Gastrocnemius medialis (tissue), 4 donors: ENCODE measurements around the gene PAQR6. TPM values are rescaled to one million over a fixed set of nuclear protein-coding genes. Genes with fewer than 3 reads are reported as not detected.

Source experiments
- ATAC-seq, 2 donors: fragments of 150-250 bp; one replicate each; pipeline ENCODE4 v1.9.1; 2016
- DNase-seq, 2 donors: peaks; one replicate each; pipeline ENCODE4 v3.0.0-alpha.2; 2019
- H3K27ac ChIP-seq, 4 donors: fragments of 200-600 bp; sonication (generic); 1 replicate in 1 of 4; 2 replicates in 3 of 4; pipeline ENCODE4 v1.5.1; 2016 to 2018; ENCODE audit warnings: mild to moderate bottlenecking in 2 of 4, moderate library complexity in 1 of 4
- H3K27me3 ChIP-seq, 3 donors: fragments of 200-600 bp; sonication (generic) in 2 of 3; 1 replicate in 1 of 3; 2 replicates in 2 of 3; pipeline versions ENCODE4 v1.5.1 to v1.6.0; 2016 to 2019; ENCODE audit warnings: mild to moderate bottlenecking in 1 of 3, moderate library complexity in 1 of 3
- H3K36me3 ChIP-seq, 2 donors: fragments of 200-600 bp; sonication (generic) in 1 of 2; one replicate each; pipeline ENCODE4 v1.5.1; 2017 to 2018
- H3K4me1 ChIP-seq, 2 donors: fragments of 200-600 bp; sonication (generic) in 1 of 2; one replicate each; pipeline ENCODE4 v1.5.1; 2016 to 2017; ENCODE audit warnings: mild to moderate bottlenecking in 2 of 2
- H3K4me3 ChIP-seq, 4 donors: fragments of 200-600 bp; sonication (generic) in 3 of 4; 1 replicate in 1 of 4; 2 replicates in 3 of 4; pipeline ENCODE4 v1.5.1; 2016 to 2019; ENCODE audit warnings: mild to moderate bottlenecking in 2 of 4
- H3K9me3 ChIP-seq, 3 donors: fragments of 200-600 bp; sonication (generic) in 2 of 3; 1 replicate in 1 of 3; 2 replicates in 2 of 3; pipeline ENCODE4 v1.5.1; 2016 to 2019
- POLR2A ChIP-seq, 2 donors: fragments of 450-650 bp; IDR thresholded peaks; one replicate each; pipeline ENCODE4 v1.6.1; 2017; ENCODE audit warnings: antibody characterized with exemption in 2 of 2, mild to moderate bottlenecking in 2 of 2, moderate library complexity in 2 of 2
- in situ Hi-C, 4 donors: fragments of 200-750 bp; cut with MboI; loops; one replicate each; pipeline versions ENCODE4 v1.15.0 to v1.8.0; 2017; ENCODE audit warnings: low sequenced_read_pairs in 4 of 4
- intact Hi-C: fragments of 100-400 bp; cut with DNase I; formaldehyde crosslinking; loops from one replicate; pipeline ENCODE4 v1.15.1; 2023; ENCODE audit warnings: low total_unique reads
- total RNA-seq, 4 donors: library from RNA; depleted of rRNA; stranded (reverse); fragments of >200 nt; gene quantifications; one replicate each; pipeline versions ENCODE4 v1.1.0 to v1.2.3, GENCODE V29; 2016
- TF ChIP-seq, protein P1 (sequence below), 5 experiments: fragments of 450-650 bp in 3 of 5; fragments of 200-600 bp in 2 of 5; sonication (generic) in 2 of 5; IDR thresholded peaks in 4 of 5; conservative IDR thresholded peaks in 1 of 5; 1 replicate in 4 of 5; 2 replicates in 1 of 5; pipeline ENCODE4 v1.5.1; 2016 to 2019; ENCODE audit warnings: antibody characterized with exemption in 5 of 5, mild to moderate bottlenecking in 3 of 5, moderate library complexity in 3 of 5

Gene PAQR6
- total RNA-seq, 4 donors from 2014 or later: 0.16 to 0.46 TPM; not detected in 2

DNA sequence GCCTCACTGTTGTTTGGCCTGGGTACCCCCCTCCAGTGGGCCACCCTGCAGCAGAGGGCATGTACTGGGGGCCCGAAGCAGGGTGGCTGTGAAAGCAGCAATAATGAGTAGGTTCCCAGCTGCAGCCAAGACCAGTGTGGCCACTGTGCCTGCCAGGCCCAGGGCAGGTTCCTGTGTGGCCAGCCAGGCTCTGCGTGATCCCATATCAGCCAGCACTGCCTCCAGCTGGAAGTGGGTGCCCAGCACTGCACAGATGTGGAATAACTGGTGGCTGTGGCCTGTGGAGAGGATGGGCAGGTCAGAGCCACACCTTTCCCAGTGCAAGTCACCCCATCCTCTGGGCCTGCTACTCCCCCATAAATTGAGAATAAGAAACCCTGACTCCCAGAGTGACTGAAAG is 3.7 kb downstream of the PAQR6 start:
- no peak overlapping the region for H3K4me3 ChIP-seq
- peaks cover 0 to 21% of the 10 kb centered on the region in 2 donors for H3K36me3 ChIP-seq
- no peak for DNase-seq
- H3K4me1 ChIP-seq: peaks cover 7 to 10% of the 10 kb centered on the region in 2 donors
- H3K27ac ChIP-seq: no peak overlapping the region
- H3K9me3 ChIP-seq: no peaks in the 10 kb centered on the region
- intact Hi-C loops: no loop called here
- ATAC-seq: no peak
- in situ Hi-C loops: no loop called here
- H3K27me3 ChIP-seq: peaks cover 17 to 20% (median 20%) of the 10 kb centered on the region in 3 donors
- no peak for TF ChIP-seq POLR2A (IDR thresholded peaks at IDR 0.05)
- TF ChIP-seq, protein P1, sequence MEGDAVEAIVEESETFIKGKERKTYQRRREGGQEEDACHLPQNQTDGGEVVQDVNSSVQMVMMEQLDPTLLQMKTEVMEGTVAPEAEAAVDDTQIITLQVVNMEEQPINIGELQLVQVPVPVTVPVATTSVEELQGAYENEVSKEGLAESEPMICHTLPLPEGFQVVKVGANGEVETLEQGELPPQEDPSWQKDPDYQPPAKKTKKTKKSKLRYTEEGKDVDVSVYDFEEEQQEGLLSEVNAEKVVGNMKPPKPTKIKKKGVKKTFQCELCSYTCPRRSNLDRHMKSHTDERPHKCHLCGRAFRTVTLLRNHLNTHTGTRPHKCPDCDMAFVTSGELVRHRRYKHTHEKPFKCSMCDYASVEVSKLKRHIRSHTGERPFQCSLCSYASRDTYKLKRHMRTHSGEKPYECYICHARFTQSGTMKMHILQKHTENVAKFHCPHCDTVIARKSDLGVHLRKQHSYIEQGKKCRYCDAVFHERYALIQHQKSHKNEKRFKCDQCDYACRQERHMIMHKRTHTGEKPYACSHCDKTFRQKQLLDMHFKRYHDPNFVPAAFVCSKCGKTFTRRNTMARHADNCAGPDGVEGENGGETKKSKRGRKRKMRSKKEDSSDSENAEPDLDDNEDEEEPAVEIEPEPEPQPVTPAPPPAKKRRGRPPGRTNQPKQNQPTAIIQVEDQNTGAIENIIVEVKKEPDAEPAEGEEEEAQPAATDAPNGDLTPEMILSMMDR (IDR thresholded peaks at IDR 0.05 in 4 of 5, conservative IDR thresholded peaks at IDR 0.05 in 1 of 5): no peak

DNA sequence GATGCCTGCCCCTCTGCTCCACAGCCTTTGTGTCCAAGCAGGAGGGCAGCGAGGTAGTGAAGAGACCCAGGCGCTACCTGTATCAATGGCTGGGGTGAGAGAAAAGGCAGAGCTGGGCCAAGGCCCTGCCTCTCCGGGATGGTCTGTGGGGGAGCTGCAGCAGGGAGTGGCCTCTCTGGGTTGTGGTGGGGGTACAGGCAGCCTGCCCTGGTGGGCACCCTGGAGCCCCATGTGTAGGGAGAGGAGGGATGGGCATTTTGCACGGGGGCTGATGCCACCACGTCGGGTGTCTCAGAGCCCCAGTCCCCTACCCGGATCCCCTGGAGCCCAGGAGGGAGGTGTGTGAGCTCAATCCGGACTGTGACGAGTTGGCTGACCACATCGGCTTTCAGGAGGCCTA is 5.1 kb downstream of the PAQR6 start:
- Histone ChIP-seq H3K27me3 (peaks cover 17 to 20% (median 20%) of the 10 kb centered on the region in 3 donors), H3K27ac (no peak overlapping the region), H3K4me3 (no peak overlapping the region), H3K36me3 (peaks cover 0 to 32% of the 10 kb centered on the region in 2 donors), H3K4me1 (peaks cover 5 to 10% of the 10 kb centered on the region in 2 donors), H3K9me3 (no peaks in the 10 kb centered on the region)
- intact Hi-C loops: no loop called here
- TF ChIP-seq POLR2A (IDR thresholded peaks at IDR 0.05): no peak
- TF ChIP-seq, protein P1 (IDR thresholded peaks at IDR 0.05 in 4 of 5, conservative IDR thresholded peaks at IDR 0.05 in 1 of 5): no peak
- ATAC-seq (no peak), DNase-seq (no peak)
- in situ Hi-C loops: no loop called here

- peaks cover 0 to 40% of the 10 kb centered on the region in 2 donors for H3K36me3 ChIP-seq
- intact Hi-C loops: no loop called here
- DNase-seq: no peak
Measured at GRCh38 chr1:156241926-156242325, 5.9 kb downstream of the PAQR6 start, which contains the start of gene BGLAP. Gene BGLAP (plus strand): TSS chr1:156242184. CDS start chr1:156242232, 48 bp downstream.

GRCh38 chr1:156241311-156241811 is 6.5 kb downstream of the PAQR6 start:
- peaks cover 0 to 10% of the 10 kb centered on the region in 2 donors for H3K4me1 ChIP-seq
- no peak overlapping the region for H3K4me3 ChIP-seq
- TF ChIP-seq, protein P1 (IDR thresholded peaks at IDR 0.05 in 4 of 5, conservative IDR thresholded peaks at IDR 0.05 in 1 of 5): no peak
- no peak for TF ChIP-seq POLR2A (IDR thresholded peaks at IDR 0.05)
- no peaks in the 10 kb centered on the region for H3K9me3 ChIP-seq
- H3K27me3 ChIP-seq: peaks cover 16 to 18% (median 16%) of the 10 kb centered on the region in 3 donors
- ATAC-seq (no peak), DNase-seq (no peak)
- in situ Hi-C loops: no loop called here
- H3K27ac ChIP-seq: no peak overlapping the region
- intact Hi-C loops: no loop called here
- H3K36me3 ChIP-seq: peaks cover 0 to 46% of the 10 kb centered on the region in 2 donors

More at GRCh38 chr1:156241926-156242325, 5.9 kb downstream of the PAQR6 start, which contains the start of gene BGLAP:
- in situ Hi-C loops: no loop called here
- Histone ChIP-seq H3K9me3 (no peaks in the 10 kb centered on the region), H3K4me1 (peaks cover 0 to 10% of the 10 kb centered on the region in 2 donors), H3K27ac (no peak within 1 kb of the TSS), H3K4me3 (no peak within 1 kb of the TSS), H3K27me3 (peaks cover 17 to 20% (median 20%) of the 10 kb centered on the region in 3 donors)
- ATAC-seq: no peak
- TF ChIP-seq, protein P1 (IDR thresholded peaks at IDR 0.05 in 4 of 5, conservative IDR thresholded peaks at IDR 0.05 in 1 of 5): no peak
- no peak for TF ChIP-seq POLR2A (IDR thresholded peaks at IDR 0.05)
